HCT116 (cell line): ENCODE measurements around the gene INF2. TPM values are rescaled to one million over a fixed set of nuclear protein-coding genes. Genes with fewer than 3 reads are reported as not detected.

ENCODE experiments used
- ATAC-seq: fragments of 200-7000 bp; cut with Tn5 transposase; 2 replicates; pipeline ENCODE4 v1.9.1; 2020; ENCODE audit warnings: mild to moderate bottlenecking, moderate library complexity
- BruUV-seq: library from RNA; stranded (reverse); fragments of 400-500 nt; replicated peaks from 2 replicates; lab custom pipeline; 2021; lab: Mats Ljungman, UMichigan
- CTCF ChIA-PET: fragments of 300-600 bp; sonication (Branson Sonifier 250); formaldehyde crosslinking; loops from one replicate; lab custom pipeline; 2021; ENCODE audit warnings: antibody characterized with exemption; lab: Charles Lee
- POLR2A ChIA-PET: fragments of 300-600, 350-600 bp; sonication (Branson Sonifier 250); formaldehyde crosslinking; loops from one replicate; lab custom pipeline; 2021; ENCODE audit warnings: antibody characterized with exemption; lab: Charles Lee
- RAD21 ChIA-PET, 2 experiments: fragments of 300-600 bp; sonication (Branson Sonifier 250); formaldehyde crosslinking; loops; one replicate each; lab custom pipeline; 2023; ENCODE audit warnings: low total read pairs in 2 of 2; ENCODE audit not compliant: uncharacterized antibody in 2 of 2, unreplicated experiment in 2 of 2, low non-redundant PET in 1 of 2; lab: Charles Lee
- DNase-seq: peaks from one replicate; pipeline ENCODE4 v3.0.0-alpha.2; 2010; ENCODE audit warnings: low read depth, low spot score
- H2AFZ ChIP-seq: fragments of 200-600 bp; shearing (Covaris generic), sonication (generic); 2 replicates; pipeline ENCODE4 v1.6.1; 2017; ENCODE audit warnings: low read depth, mixed run types, mixed read lengths, antibody characterized with exemption, low read length; ENCODE audit not compliant: poor library complexity, severe bottlenecking
- H3K27ac ChIP-seq: 2 replicates; pipeline ENCODE4 v1.5.1; 2012; ENCODE audit warnings: low read depth, low read length
- H3K27me3 ChIP-seq: fragments of 200-600 bp; sonication (generic); 2 replicates; pipeline ENCODE4 v1.6.1; 2016; ENCODE audit warnings: mixed run types, low read length, mixed read lengths; ENCODE audit not compliant: insufficient read depth
- H3K36me3 ChIP-seq, 2 experiments: fragments of 200-500 bp in 1 of 2; fragments of 200-600 bp in 1 of 2; sonication (Bioruptor generic) in 1 of 2; sonication (generic) in 1 of 2; 2 replicates each; pipeline versions ENCODE4 v1.5.1 to v1.6.1; 2014 to 2016; ENCODE audit warnings: low read length in 2 of 2, inconsistent platforms in 1 of 2, mixed read lengths in 1 of 2, mixed run types in 1 of 2; ENCODE audit not compliant: insufficient read depth in 2 of 2, control insufficient read depth in 1 of 2
- H3K4me1 ChIP-seq, 2 experiments: fragments of 200-600 bp in 1 of 2; sonication (generic) in 1 of 2; 2 replicates each; pipeline versions ENCODE4 v1.5.1 to v1.6.1; 2012 to 2017; ENCODE audit warnings: low read length in 2 of 2, inconsistent platforms in 1 of 2, mild to moderate bottlenecking in 1 of 2, mixed read lengths in 1 of 2, mixed run types in 1 of 2, moderate library complexity in 1 of 2; ENCODE audit not compliant: insufficient read depth in 2 of 2, control insufficient read depth in 1 of 2
- H3K4me2 ChIP-seq: fragments of 200-600 bp; sonication (generic); 2 replicates; pipeline ENCODE4 v1.6.1; 2017; ENCODE audit warnings: mixed run types, low read length, mixed read lengths
- H3K4me3 ChIP-seq, 2 experiments: fragments of 200-600 bp in 1 of 2; sonication (generic) in 1 of 2; replicated peaks in 1 of 2; 2 replicates each; pipeline ENCODE4 v1.5.1; 2011 to 2016; ENCODE audit warnings: low read length in 2 of 2, control low read depth in 1 of 2, low read depth in 1 of 2, mild to moderate bottlenecking in 1 of 2, mixed read lengths in 1 of 2, mixed run types in 1 of 2
- H3K79me2 ChIP-seq: fragments of 200-600 bp; sonication (generic); 2 replicates; pipeline ENCODE4 v1.6.1; 2017; ENCODE audit warnings: mild to moderate bottlenecking, mixed run types, low read length, moderate library complexity, mixed read lengths; ENCODE audit not compliant: insufficient read depth
- H3K9ac ChIP-seq: fragments of 200-600 bp; sonication (generic); 2 replicates; pipeline ENCODE4 v1.6.1; 2016; ENCODE audit warnings: low read length, mixed read lengths
- H3K9me2 ChIP-seq: fragments of 200-600 bp; sonication (generic), shearing (Covaris generic); 2 replicates; pipeline ENCODE4 v1.6.1; 2017; ENCODE audit warnings: mixed run types, mild to moderate bottlenecking, moderate library complexity; ENCODE audit not compliant: insufficient read depth
- H3K9me3 ChIP-seq, 2 experiments: fragments of 200-500 bp in 1 of 2; fragments of 200-600 bp in 1 of 2; sonication (Bioruptor generic) in 1 of 2; sonication (generic) in 1 of 2; 2 replicates each; pipeline ENCODE4 v1.6.1; 2014 to 2017; ENCODE audit warnings: low read length in 2 of 2, mixed read lengths in 2 of 2, inconsistent platforms in 1 of 2, low read depth in 1 of 2, mild to moderate bottlenecking in 1 of 2, mixed run types in 1 of 2, moderate library complexity in 1 of 2; ENCODE audit not compliant: control insufficient read depth in 1 of 2, insufficient read depth in 1 of 2
- H4K20me1 ChIP-seq: fragments of 200-600 bp; sonication (generic), shearing (Covaris generic); 2 replicates; pipeline ENCODE4 v1.6.1; 2017; ENCODE audit warnings: mixed run types, mild to moderate bottlenecking, moderate library complexity; ENCODE audit not compliant: insufficient read depth
- CEBPB ChIP-seq: IDR thresholded peaks from 2 replicates; pipeline ENCODE4 v1.6.1; 2012; ENCODE audit warnings: low read depth
- ELF1 ChIP-seq: IDR thresholded peaks from 2 replicates; pipeline ENCODE4 v1.6.1; 2012; ENCODE audit warnings: low read depth, borderline replicate concordance
- EZH2phosphoT487 ChIP-seq: fragments of 200-600 bp; IDR thresholded peaks from 2 replicates; pipeline ENCODE4 v1.6.1; 2018; ENCODE audit warnings: antibody characterized with exemption, borderline replicate concordance
- FOSL1 ChIP-seq: IDR thresholded peaks from 2 replicates; pipeline ENCODE4 v1.6.1; 2012; ENCODE audit warnings: low read depth
- SIN3A ChIP-seq: IDR thresholded peaks from 2 replicates; pipeline ENCODE4 v1.6.1; 2012; ENCODE audit warnings: low read depth
- SRF ChIP-seq: IDR thresholded peaks from 2 replicates; pipeline ENCODE4 v1.6.1; 2012; ENCODE audit warnings: low read depth
- TCF7L2 ChIP-seq: IDR thresholded peaks from 2 replicates; pipeline ENCODE4 v1.7.0; 2011; ENCODE audit warnings: borderline replicate concordance, inconsistent platforms; ENCODE audit not compliant: insufficient read depth, insufficient read length; ENCODE audit errors: extremely low read depth
- ZFX ChIP-seq: fragments of 450-650 bp; IDR thresholded peaks from 2 replicates; pipeline ENCODE4 v1.6.1; 2017
- ZNF274 ChIP-seq: fragments of 200-500 bp; sonication (Bioruptor generic); IDR thresholded peaks from 2 replicates; pipeline ENCODE4 v1.6.1; 2014; ENCODE audit warnings: mild to moderate bottlenecking, low read depth, low read length, inconsistent platforms
- intact Hi-C: fragments of 100-400 bp; cut with micrococcal nuclease; formaldehyde crosslinking; loops from 2 replicates; pipeline ENCODE4 v1.10.0; 2022
- total RNA-seq: library from RNA; stranded (reverse); gene quantifications from one replicate; pipeline ENCODE4 v1.2.1, GENCODE V29; 2021; ENCODE audit not compliant: unreplicated experiment
- TF ChIP-seq, protein P1 (sequence below): IDR thresholded peaks from 2 replicates; pipeline ENCODE4 v1.6.1; 2012; ENCODE audit warnings: low read depth
- TF ChIP-seq, protein P2 (sequence below): IDR thresholded peaks from 2 replicates; pipeline ENCODE4 v1.6.1; 2011; ENCODE audit warnings: mild to moderate bottlenecking, low read length, moderate library complexity; ENCODE audit not compliant: insufficient replicate concordance; ENCODE audit errors: extremely low read depth

INF2 gene
- total RNA-seq, 1 experiment from 2014 or later: 95.8 TPM

GRCh38 chr14:104734051-104734587 lies 44.7 kb downstream of the INF2 start:
- no peak overlapping the region for H3K4me2 ChIP-seq
- ChIA-PET CTCF (no interaction called here), POLR2A (no interaction called here), RAD21 (no interaction called here)
- H3K9ac ChIP-seq: no peak overlapping the region
- H4K20me1 ChIP-seq: no peaks in the 10 kb centered on the region
- DNase-seq (no peak), ATAC-seq (no peak)
- no TSS peak for BruUV-seq
- H2AFZ ChIP-seq: no peak overlapping the region
- H3K79me2 ChIP-seq: no peaks in the 10 kb centered on the region
- intact Hi-C loops: no loop called here
- peaks cover 18 to 19% of the 10 kb centered on the region in 2 experiments for H3K4me1 ChIP-seq
- H3K9me2 ChIP-seq: no peaks in the 10 kb centered on the region
- TF ChIP-seq ZNF274: no peak
- TF ChIP-seq SRF: no peak
- TF ChIP-seq TCF7L2: no peak
- TF ChIP-seq EZH2phosphoT487: no peak
- TF ChIP-seq, protein P1, sequence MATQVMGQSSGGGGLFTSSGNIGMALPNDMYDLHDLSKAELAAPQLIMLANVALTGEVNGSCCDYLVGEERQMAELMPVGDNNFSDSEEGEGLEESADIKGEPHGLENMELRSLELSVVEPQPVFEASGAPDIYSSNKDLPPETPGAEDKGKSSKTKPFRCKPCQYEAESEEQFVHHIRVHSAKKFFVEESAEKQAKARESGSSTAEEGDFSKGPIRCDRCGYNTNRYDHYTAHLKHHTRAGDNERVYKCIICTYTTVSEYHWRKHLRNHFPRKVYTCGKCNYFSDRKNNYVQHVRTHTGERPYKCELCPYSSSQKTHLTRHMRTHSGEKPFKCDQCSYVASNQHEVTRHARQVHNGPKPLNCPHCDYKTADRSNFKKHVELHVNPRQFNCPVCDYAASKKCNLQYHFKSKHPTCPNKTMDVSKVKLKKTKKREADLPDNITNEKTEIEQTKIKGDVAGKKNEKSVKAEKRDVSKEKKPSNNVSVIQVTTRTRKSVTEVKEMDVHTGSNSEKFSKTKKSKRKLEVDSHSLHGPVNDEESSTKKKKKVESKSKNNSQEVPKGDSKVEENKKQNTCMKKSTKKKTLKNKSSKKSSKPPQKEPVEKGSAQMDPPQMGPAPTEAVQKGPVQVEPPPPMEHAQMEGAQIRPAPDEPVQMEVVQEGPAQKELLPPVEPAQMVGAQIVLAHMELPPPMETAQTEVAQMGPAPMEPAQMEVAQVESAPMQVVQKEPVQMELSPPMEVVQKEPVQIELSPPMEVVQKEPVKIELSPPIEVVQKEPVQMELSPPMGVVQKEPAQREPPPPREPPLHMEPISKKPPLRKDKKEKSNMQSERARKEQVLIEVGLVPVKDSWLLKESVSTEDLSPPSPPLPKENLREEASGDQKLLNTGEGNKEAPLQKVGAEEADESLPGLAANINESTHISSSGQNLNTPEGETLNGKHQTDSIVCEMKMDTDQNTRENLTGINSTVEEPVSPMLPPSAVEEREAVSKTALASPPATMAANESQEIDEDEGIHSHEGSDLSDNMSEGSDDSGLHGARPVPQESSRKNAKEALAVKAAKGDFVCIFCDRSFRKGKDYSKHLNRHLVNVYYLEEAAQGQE: no peak
- no peak for TF ChIP-seq ZFX
- TF ChIP-seq, protein P2, sequence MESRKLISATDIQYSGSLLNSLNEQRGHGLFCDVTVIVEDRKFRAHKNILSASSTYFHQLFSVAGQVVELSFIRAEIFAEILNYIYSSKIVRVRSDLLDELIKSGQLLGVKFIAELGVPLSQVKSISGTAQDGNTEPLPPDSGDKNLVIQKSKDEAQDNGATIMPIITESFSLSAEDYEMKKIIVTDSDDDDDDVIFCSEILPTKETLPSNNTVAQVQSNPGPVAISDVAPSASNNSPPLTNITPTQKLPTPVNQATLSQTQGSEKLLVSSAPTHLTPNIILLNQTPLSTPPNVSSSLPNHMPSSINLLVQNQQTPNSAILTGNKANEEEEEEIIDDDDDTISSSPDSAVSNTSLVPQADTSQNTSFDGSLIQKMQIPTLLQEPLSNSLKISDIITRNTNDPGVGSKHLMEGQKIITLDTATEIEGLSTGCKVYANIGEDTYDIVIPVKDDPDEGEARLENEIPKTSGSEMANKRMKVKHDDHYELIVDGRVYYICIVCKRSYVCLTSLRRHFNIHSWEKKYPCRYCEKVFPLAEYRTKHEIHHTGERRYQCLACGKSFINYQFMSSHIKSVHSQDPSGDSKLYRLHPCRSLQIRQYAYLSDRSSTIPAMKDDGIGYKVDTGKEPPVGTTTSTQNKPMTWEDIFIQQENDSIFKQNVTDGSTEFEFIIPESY: no peak
- no peak for TF ChIP-seq FOSL1
- no peak for TF ChIP-seq CEBPB
- TF ChIP-seq ELF1: no peak
- no peak for TF ChIP-seq SIN3A
- no peaks in the 10 kb centered on the region for H3K9me3 ChIP-seq
- H3K4me3 ChIP-seq: no peak overlapping the region
- H3K27ac ChIP-seq: no peak overlapping the region
- H3K27me3 ChIP-seq: no peaks in the 10 kb centered on the region
- no peaks in the 10 kb centered on the region for H3K36me3 ChIP-seq
